Glomerular endothelial cell (primary cell): ENCODE data around the gene EEPD1. TPM values are rescaled to one million over a fixed set of nuclear protein-coding genes. Genes with fewer than 3 reads are reported as not detected.

Experiments
- DNase-seq: peaks from one replicate; pipeline ENCODE4 v3.0.0-alpha.2; 2011; ENCODE audit warnings: low read depth, low spot score; ENCODE audit errors: extremely low read depth
- total RNA-seq: library from RNA; depleted of rRNA; stranded (reverse); fragments of >200 nt; gene quantifications from 2 replicates; pipeline ENCODE4 v1.2.3, GENCODE V29; 2015

The EEPD1 gene
- total RNA-seq, 1 donor from 2014 or later = 6.2 TPM

DNA sequence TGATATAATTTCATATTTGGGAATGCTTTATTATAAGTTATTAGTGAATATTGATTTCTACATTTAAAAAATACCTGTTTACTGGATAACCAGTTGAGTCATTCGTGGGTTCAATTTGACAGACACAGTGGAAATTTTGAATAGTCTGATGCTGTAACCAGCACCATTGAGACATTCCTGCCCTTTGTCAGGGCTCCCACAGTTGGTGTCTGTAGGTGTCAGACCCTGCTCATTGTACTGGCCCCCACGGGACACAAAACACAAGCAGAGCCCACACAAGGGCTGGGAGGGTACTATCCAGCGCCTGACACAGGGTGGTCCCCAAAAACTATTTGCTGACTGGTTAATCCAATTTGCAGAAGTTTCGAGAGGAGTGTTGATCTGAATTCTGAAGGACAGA, 35.9 kb downstream of the EEPD1 start:
- no peak for DNase-seq

DNA sequence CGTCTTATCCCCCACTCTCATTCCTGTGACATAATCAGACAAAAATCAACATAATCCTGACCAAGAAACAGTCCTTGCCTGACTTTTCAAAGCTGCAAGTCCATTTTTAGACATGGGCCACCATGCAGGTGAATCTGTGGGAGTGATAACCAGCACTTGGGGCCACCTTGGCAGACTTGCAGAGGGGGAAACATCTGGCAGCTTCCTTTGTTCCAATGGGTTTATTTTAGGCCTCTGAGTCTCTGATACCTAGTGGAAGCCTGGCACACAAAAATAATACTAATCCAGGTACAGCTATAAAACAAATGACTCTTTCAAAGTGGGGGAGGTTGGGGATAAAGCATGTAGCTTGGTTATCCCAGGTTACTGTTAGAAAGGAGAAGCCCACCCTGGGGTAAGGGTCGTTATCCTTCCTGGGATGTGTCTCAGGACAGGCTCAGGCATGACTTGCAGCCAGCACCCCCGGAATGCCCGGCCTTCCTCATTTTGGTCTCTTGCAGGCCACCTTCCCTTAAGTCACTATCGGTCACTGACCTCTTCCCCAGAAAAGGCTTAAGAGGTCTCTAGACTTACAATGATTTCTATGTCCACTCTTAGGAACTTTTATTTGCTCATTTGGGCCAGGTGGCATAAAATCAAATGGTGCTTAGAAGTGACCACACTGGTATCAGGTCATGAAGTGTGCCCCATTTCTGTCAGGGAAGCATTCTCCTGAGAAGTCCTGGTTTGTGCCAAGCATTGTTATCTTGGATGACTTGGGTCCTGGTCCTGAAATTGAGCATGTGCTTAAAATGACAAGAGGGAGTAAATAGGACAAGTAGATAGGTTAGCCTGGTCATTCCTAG, 37.6 kb downstream of the EEPD1 start:
- DNase-seq = no peak

DNA sequence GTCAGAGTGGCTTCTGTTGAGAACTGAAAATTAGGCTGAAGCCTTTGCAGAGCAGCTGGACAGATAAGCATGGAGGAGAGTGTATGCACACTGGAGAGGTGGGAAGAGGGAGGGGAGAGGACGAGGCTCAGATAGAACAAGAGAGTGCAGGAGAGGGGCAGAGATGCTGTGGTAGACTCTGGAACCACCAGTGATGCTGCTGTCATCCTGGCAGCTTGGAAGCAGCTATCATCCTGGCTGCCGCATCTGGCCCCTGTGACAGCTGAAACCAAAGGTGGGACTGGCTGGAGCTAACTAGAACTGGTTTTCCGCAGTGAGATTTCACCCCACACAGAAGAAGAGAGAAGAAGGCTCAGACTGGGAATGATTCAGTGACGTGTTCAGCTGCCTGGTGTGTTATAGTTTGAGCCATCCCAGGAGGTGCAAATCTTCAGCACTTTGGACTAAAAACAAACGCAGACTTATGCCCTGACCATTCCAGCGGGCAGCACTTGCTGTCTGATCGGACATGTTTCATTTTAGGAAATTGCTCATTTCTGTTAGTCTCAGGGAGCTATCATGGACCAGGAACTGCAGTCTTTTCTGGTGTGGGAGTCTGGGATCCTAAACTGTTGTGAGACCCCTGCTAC, 38.4 kb downstream of the EEPD1 start:
- no peak for DNase-seq

DNA sequence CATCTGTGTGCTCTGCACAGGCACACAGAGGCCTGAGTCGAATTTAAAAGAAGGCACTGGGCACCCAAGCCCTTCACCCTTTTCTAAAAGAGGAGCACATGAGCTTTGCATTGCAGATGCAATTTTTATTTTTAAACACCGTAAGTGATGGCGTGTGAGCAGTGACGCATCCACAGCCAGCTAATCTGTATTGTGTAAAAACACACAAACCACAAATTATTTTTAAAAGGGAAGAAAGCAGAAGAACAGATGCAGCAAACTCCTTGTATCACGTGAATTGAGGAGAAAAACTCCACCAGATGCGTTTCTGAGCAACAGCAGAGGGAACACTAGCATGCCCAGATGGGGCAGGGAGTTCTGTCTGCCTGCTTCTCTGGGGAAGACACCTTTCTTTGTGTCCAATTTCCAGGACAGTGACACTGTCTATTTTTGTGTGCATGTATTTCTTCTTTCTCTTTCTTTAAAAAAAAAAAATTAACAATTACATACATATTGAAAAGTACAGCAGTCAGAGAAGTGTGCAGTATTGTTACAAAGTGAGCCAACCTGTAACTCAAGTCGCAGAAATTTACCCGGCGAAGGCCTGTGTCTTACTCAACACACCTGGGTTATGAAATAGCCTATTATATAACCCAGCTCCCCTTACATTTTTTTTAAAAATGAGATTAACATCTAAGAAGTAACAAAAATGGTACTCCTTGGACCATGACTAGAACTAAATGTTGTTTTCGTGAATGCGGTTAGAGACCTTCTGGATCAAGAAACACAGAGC, 39.2 kb downstream of the EEPD1 start:
- no peak for DNase-seq

DNA sequence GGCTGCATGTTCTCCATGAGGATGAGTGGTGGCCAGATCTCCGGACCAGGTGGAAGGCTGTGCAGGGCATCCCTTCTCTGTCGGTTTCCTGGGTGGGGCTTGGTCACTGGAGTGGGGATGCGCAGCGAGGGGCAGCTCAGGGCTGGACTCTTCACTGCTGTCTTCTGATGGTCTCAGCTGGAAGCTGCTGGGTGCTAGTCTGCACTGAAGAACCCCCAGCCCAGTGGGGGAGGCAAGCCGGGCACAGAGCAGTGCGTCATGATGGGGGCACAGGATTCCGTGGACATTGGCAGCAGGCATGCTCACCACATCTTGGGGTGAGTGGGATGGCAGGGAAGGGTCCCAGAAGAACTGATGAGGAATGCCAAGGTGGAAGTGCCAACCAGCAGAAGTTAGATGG, 39.8 kb downstream of the EEPD1 start:
- DNase-seq = no peak

DNA sequence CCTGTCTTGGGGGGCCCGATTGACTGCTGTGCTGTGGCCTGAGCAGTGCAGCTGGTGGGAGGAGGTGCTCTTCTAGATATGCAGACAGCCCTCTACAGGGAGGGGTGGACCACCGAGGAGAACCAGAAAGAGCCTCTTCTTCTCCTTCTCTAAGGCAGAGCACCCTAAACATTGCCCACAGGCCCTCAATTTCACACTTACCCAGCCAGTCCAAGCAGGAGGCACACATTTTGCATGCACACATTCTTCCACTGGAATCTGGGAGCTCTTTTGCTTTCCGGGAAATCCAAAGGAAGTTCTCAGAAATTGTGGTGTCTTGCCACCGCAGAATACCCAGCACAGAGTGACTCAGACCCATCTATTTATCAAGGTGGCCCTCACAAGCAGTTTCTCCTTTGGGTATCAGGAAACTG, 45.8 kb downstream of the EEPD1 start:
- DNase-seq = no peak

DNA sequence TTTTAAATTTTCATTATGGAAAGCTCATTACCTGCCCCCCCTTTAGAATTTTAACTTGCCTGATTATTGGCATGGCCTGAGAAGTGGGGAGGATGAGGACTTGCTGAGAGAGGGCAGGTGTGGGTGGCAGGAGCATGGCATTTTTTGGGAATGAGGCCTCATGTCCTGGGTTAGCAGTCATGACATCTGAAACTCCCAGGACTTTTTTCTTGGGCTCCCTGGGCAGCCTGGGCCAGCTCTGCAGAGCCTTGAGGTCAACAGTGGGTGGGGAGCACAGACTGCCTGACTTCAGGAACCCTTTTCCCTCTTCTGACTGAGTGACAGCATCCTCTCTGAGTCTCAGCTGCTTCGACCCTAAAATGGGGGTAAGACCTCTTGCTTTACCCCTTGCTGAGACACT, 46.3 kb downstream of the EEPD1 start:
- DNase-seq = no peak

DNA sequence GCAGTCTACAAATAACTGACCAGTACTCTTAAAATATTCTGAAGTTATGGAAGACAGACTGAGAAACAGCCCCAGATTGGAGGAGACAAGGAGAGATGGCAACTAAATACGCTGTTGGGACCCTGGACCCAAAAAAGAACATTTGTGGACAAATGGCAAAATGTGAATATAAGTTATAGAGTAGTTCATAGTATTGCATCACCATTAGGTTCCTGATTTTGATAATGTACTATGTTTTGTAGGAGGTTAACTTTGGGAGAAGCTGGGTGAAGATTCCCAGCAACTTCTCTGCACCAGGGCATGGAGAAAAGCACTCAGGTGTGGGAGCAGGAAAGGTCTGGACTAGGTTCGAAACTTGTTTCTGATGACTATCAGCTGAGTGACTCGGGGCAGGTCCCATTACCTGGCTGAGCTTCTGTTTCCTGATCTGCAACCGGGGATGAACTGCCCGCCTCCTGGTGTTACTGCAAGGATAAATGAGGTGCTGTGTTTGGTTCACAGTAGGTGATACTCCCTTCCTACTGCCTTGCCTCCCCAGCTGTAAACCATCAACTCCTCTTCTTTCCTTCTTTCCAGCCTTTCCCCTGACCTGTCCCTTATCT, 48.2 kb downstream of the EEPD1 start:
- DNase-seq = no peak

DNA sequence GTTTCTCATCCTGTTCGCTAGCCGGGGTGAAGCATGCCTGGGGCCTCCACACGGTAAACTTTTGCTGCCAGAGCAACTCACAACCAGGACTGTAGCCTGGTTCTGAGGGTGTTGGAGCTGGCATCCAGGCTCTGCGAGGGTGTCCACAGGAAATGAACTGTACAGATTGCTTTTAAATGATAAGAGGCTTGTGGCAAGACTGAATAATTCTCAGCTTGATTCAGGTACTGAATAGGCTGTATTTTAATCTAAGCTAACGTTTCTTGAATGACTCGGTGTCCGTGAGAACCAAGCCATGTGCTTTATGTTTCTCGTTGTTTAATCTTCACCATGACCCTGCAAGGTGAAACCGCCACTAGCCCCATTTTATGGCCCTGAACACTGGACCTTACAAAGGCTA, 49.3 kb downstream of the EEPD1 start:
- no peak for DNase-seq

DNA sequence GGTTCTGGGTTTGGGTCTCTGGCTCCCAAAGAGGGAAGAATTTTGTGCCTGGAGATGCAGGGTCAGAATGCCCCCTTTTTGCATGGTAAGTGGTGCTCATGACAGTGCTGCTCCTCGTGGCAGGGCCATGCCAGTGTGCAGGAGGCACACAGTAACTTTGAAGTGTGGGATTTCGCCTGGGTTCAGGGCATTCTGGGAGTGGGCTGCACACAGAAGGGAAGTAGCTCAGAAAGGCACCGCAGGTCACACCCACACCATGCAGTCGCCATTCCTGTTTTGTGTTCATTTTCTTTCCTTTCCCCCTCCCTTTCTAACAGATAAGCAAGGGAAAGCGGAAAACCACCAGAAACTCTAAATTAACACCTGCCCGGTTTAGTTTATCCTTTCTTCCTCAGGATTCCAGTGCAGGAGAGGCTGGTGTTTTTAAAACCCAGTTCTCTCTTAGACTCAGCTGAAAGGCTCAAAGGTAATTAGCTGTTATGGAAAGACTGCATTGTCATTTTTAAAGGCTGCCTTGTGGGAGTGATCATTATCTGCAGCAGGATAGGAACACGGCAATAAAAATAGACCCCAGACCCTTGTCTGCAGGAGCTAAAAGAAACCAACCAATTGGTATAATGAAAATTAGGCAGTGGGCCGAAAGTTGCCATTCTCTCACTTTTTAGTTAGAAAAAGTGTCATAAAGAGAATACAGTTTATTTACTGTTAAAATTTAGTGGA, 50.2 kb downstream of the EEPD1 start:
- DNase-seq = no peak

DNA sequence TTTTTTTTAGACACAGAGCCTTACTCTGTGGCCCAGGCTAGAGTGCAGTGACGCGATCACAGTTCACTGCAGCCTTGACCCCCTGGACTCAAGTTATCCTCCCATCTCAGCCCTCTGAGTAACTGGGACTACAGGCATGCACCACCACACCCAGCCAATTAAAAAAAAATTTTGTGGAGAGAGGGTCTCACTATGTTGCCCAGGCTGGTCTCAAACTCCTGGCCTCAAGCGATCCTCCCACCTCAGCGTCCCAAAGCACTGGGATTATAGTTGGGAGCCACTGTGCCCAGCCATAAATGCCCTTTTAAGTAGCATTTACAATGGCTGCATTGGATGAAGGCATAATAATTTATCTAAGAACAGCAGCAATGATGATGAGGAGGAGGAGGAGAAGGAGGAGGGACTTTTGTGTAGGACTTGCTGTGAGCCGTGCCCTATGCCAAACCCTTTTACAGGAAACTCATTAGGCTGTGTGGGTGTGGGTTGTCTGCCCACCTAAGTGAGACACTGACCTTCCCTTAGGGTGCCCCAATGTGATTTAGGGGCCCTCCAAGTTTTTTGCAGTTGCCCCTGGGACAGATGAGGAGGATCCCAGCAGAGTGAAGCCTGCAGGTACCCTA, 51.1 kb downstream of the EEPD1 start:
- DNase-seq = no peak

DNA sequence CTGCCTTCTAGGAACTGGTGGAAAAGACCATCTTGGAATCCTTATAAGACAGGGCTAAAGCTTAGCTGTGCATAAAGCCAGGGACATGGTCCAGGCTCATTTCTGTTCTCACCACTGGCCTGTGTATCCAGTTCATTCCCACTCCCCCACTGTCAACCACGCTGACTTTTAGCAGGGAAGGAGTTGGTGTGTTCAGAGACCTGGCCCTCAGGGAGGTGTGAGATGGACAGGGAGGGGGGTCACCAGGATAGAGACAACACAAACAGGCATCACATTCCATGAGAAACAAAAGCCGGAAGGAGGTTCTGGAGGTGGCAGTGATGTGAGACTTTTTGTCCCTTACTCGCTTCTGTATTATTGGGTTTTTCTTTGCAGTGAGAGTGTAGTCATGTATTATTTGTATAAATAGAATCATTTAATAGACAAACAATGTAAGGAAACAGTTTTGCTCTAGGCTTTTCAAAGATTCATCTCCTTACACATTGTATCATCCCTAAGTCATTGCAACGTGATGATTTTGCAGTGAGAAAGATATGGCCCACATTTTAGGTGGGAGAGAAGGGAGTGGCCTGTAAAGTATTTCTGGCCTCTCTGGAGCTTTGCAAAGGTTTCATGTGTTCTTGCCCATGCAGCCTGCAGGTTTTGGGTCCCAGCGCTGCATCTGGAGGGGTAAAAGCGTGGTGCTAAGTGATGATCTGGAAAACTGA, 52.0 kb downstream of the EEPD1 start:
- DNase-seq = no peak

DNA sequence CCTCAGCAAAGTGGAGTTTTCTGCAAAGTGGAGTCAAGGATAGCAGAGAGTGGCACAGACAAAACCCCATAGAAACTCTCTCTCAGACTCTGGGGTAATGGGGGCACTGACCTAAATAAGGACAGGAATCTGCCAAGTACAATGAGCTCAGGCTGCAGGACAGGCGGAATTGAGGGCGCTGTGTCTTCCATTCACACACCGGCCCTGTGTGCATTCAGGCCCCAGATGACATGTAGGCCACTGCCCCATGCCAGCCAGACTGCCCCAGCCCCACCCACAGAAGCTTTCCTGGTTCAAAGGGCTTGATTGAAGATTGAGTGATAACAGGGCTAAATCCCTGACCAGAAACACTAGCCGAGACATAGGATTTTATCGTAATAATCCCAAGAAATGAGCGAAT, 52.7 kb downstream of the EEPD1 start:
- no peak for DNase-seq

DNA sequence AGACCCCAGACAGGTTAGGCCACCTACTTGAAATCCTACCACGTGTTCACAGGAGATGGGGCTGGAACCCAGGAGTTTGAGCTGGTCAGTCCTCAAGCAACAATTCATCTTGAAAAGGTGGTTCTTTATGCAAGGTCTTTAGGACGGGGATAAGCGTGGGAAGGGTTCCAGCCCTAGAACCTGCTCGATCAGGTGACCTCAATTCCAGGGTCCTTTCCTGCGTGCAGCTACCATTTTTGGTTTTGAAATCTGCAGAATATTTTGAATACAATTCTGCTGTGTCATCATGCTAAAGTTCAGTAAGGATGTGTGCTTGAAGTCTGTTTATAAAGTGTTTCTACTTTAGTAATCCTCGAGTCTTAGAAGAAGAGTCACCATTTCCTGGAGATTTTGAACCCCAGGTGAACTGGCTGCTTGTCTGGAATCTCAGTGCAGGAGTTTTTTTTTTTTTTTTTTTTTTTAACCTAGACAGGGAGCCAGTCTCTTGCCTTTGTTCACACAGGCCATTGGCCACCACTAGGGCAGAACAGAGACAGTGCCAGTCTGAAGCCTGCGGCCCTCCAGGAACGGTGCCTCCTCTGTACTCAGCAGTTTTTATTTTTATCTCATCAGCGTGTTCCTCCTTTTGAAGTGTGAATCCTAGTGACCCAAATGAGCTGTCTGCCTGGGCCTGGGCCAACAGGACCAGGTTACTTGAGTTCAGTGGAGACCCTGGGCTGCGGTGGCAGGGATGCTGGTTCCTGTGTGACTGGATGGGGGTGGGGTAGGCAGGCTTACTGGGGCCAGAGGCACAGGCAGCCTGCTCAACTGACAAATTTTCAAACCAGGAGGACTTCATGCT, 54.6 kb downstream of the EEPD1 start:
- no peak for DNase-seq

DNA sequence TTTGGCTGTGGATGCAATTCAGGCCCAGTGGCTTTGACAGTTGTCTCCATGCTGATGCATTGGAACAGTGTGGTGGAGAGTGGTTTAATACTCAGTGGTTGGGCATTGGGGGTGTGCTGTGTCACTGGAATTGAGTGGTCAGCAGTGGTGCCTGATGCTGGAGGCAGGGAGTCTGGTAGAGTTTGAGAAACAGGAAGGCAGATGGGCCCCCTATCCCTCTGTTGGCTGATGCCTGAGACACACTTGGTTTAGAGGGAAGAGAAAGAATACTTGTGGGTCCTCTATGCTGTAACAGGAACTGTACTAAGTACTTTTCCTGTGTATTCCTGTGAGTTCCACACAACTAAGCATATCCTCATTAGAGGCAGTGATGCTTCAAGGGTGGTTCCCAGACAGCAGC, 55.4 kb downstream of the EEPD1 start:
- DNase-seq = no peak

DNA sequence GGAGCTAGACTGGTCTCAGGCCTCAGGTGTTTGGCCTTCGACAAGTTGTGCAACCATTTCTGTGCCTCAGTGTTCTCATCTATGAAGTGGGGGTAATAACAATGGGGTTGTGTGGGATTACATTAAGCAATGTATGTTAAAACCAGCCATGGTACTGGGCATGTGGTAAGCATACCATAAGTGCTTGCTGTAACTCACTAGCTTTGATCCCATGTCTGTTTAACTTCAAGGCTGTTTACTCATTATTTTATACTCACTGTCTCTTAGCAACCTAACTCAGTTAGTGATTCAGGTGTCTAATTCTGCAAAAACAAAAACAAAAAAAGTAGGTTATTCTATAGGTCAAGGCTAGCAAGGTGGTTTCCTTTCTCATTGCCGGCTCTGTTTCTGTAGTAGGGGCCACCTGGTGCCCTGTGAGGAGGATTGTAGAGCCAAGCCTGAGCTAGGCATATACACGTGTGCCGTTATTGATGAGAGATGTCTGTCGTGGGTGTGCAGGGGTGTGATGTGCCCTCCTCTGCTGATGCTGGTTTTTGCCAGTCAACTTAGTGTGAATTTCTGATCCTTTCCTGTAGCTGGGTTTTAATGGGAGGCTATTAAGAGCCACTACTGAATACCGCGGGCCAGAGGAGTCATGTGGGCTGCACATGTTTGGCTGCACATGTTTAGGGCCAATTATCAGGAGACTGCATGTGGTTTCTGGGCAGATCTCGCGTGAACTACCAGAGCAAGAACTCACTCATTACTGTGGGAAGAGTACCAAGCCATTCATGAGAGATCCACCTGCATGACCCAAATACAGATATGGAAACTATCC, 56.2 kb downstream of the EEPD1 start:
- no peak for DNase-seq

DNA sequence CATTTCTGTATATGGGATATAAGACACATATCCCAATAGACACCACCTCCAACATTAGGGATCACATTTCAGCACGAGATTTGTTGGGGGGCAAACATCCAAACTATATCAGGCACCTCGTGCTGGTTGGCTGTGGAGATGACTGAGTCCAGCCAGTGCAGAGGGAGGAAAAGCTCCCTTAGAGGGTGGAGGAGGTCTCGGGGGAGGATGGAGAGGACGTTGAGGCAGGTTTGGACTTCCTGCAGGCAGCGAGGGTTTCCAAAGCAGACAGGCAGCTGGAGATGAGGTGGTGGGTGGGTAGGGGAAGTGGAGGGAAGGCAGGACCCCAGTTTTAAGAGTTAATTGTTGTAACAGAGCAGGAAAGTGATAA, 56.7 kb downstream of the EEPD1 start:
- DNase-seq = no peak
